ENCODE data around the gene MTMR3. TPM values are rescaled to one million over a fixed set of nuclear protein-coding genes. Genes with fewer than 3 reads are reported as not detected.

Gene MTMR3
- total RNA-seq, 1 donor from 2014 or later: 31.3 TPM

DNA sequence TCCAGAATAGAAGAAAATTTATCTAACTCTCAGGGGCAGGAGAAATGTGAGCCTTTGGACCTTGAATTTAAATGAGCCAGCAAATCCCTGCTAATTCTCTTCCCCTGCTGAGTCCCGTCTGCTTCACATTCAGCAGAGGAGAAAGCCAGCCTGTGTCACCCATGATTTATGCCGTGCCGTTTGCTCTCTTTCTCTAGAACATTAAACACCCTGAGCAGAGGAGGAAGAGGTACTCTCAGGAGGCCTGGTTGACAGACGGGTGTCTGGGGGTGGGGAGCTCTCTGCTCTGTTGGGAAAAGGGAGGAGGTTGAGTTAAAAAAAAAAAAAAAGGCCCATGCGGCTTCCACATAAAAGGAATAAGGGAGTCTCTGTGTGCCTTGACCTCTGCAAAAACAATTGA, 11.3 kb upstream of the MTMR3 start:
- ATAC-seq: no peak

- ATAC-seq: no peak
Measured at GRCh38 chr22:29872144-29872893, 10.7 kb upstream of the MTMR3 start.

- ATAC-seq: no peak
Measured at GRCh38 chr22:29872989-29873388, 10.0 kb upstream of the MTMR3 start.

DNA sequence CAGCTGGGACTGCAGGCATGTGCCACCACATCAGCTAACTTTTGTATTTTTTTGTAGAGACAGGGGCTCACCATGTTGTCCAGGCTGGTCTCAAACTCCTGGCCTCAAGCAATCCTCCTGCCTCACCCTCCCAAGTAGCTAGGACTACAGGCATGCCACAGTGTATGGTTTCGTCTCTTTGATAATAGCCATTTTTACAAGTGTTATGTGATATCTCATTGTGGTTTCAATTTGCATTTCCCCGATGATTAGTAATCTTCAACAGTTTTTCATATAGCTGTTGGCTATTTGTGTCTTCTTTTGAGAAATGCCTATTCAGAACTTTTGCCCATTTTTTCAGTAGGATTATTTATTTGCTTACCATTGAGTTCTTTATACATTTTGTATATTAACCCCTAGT, 9.0 kb upstream of the MTMR3 start:
- no peak for ATAC-seq

GRCh38 chr22:29877620-29878019, 5.4 kb upstream of the MTMR3 start:
- no peak for ATAC-seq

GRCh38 chr22:29879753-29880152, 3.2 kb upstream of the MTMR3 start:
- no peak for ATAC-seq

- ATAC-seq: no peak
Measured at GRCh38 chr22:29882716-29883044, 294 bp upstream of the MTMR3 start.

GRCh38 chr22:29883775-29884097, 762 bp downstream of the MTMR3 start:
- no peak for ATAC-seq

DNA sequence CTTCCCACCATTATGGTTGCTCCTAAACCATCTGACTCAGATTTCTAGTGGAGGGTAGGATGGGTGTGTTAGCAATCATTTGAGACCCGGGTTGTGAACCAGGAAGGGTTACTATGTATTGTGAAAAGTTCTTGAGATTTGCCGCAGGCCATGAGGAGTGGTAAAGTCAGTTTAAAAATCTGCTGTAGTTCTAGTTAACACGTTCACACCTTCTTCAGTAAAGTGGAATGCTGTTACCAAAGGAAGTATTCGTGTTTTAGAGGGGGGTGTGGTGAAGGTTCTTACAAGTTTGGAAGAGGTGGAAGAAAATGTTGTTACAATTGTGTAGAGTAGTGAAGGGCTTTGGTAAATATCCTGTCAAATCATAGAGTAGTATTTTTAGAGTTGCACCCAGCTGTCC, 2.6 kb downstream of the MTMR3 start:
- ATAC-seq: peak; percentile 45

DNA sequence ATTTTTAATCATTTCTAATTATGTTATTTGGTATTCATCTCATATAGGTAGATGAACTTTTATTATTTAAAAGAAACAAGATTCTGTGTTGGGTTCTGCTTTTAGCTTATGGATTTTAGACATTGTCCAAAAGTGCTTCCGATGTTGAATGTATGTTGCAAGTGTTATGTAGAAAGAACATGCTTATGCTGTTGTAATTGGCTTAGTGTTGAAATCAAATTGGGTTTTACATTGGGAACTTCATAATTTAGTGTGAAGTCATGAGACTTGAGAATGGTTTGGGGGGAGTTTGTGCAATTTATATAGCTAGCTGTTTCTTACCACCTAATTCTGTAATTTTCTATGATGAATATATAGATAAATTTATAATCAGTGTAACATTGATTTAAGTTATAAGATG, 3.6 kb downstream of the MTMR3 start:
- no peak for ATAC-seq

GRCh38 chr22:29887358-29887757, 4.4 kb downstream of the MTMR3 start:
- no peak for ATAC-seq

GRCh38 chr22:29890760-29891159, 7.8 kb downstream of the MTMR3 start:
- ATAC-seq: no peak

GRCh38 chr22:29892315-29893156, 9.6 kb downstream of the MTMR3 start:
- ATAC-seq: no peak

- ATAC-seq: no peak
Measured at GRCh38 chr22:29901354-29901753, 18.4 kb downstream of the MTMR3 start.

DNA sequence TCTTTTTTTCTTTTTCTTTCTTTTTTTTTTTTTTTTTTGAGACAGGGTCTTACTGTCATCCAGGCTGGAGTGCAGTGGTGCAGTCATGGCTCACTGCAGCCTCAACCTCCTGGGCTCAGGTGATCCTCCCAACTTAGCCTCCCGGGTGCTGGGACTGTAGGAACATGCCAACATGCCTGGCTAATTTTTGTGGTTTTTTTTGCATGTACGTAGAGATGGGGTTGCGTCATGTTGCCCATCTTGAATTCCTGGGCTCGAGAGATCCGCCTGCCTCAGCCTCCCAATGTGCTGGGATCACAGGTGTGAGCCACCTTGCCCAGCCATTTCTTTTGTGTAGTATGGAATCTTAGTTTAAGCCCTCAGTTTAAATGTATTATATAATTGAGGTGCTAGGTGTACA, 20.4 kb downstream of the MTMR3 start:
- ATAC-seq: no peak

GRCh38 chr22:29904020-29904419, 21.0 kb downstream of the MTMR3 start:
- ATAC-seq: no peak

- peak; percentile 96 for ATAC-seq
Measured at GRCh38 chr22:29907753-29908515, 25.0 kb downstream of the MTMR3 start.

DNA sequence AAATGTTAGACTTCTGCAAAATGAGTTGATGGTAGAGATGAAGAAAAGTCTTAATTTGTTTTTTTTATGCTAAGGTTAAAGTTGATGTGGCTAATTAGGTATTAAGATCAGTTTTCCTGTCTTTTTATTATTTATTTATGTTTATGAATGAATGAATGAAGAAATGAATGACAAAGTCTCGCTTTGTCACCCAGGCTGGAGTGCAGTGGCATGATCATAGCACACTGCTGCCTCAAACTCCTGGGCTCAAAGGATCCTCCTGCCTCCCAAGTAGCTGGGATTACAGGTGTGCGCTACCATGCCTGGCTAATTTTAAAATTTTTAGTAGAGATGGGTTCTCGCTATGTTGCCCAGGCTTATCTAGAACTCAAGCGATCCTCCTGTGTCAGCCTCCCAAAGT, 29.2 kb downstream of the MTMR3 start:
- no peak for ATAC-seq

DNA sequence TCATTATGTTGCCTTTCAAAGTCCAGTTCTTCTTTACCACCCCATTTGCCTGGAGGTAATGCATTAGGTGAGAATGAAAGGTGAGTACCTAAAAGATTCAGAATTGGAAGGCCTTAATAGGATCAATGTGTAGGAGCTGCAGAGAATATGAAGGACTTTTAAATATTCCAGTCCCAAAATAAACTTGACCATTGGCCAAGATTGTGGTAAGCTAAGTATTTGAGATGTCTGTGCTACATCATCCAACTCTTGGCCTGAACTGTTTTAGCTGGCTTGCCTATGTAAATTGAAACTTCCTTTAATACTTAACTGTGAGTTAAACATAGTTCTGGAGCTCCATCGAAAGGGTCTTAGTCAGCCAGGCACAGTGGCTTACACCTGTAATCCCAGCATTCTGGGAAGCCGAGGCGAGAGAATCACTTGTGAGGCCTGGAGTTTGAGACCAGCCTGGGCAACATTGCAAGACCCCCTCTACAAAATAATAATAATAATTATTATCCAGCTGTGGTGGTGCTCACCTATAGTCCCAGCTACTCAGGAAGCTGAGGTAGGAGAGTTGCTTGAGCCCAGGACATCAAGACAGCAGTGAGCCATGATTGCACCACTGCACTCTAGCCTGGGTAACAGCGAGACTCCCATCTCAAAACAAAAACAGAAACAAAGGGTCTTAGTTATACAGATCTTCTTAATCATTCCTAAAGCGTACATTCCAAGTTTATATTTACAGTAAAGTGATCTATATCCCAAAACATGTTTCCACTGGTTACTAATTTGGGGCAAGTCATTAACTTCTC, 29.8 kb downstream of the MTMR3 start:
- ATAC-seq: no peak

- no peak for ATAC-seq
Measured at GRCh38 chr22:29914165-29914564, 31.2 kb downstream of the MTMR3 start.

GRCh38 chr22:29914991-29915533, 32.1 kb downstream of the MTMR3 start:
- ATAC-seq: no peak

DNA sequence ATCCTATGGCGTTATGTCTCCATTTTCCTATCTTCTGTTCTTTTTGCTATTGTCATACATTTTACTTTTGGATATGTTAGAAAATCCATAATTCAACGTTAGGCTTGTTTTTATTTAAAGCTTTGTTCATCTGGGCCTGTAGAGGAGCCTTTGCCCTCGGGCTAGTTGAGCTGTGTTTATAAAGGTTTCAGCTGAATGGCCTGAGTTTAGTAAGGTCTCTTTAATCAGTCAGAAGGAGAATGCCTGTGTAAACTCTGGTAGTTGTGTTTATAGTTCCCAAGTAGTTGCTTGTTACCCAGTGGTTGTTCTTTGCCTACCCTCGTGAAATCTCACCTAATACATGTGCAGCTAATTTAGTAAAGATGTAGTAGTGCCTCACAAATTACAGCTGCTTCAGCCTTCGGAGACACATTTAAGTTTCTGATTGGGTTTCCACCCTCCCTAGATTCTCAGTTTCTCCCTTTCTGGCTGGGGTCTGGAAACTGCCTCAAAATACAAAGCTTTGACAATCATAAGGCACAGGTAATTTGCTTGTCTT, 33.1 kb downstream of the MTMR3 start:
- ATAC-seq: no peak
